ENCODE measurements around the gene STRN4.
"Not testable (repeated sequence)": the region's sequence is repeated elsewhere in the genome, so short reads cannot be mapped to it uniquely, and the experiment has no call there.

The STRN4 gene

GRCh38 chr19:46784262-46785053 is 38.2 kb upstream of the STRN4 start:
- Histone ChIP-seq H3K4me3 (ENCODE audit: low read length) (no peak overlapping the region), H3K9ac (ENCODE audit: low read length) (peak overlapping the region; percentile 86), H3K27me3 (ENCODE audit: control insufficient read depth, insufficient read depth, low read length) (no peaks in the 10 kb centered on the region), H3K9me3 (ENCODE audit: control insufficient read depth, low read length) (no peaks in the 10 kb centered on the region), H3K4me1 (ENCODE audit: control insufficient read depth, insufficient read depth, low read length) (peaks cover 48% of the 10 kb centered on the region), H3K36me3 (ENCODE audit: control insufficient read depth, insufficient read depth, low read length) (peaks cover 7% of the 10 kb centered on the region)

GRCh38 chr19:46783670-46784069 is 37.4 kb upstream of the STRN4 start:
- Histone ChIP-seq H3K9me3 (ENCODE audit: control insufficient read depth, low read length) (no peaks in the 10 kb centered on the region), H3K9ac (ENCODE audit: low read length) (no peak overlapping the region), H3K4me3 (ENCODE audit: low read length) (no peak overlapping the region), H3K27me3 (ENCODE audit: control insufficient read depth, insufficient read depth, low read length) (no peaks in the 10 kb centered on the region), H3K36me3 (ENCODE audit: control insufficient read depth, insufficient read depth, low read length) (peaks cover 7% of the 10 kb centered on the region), H3K4me1 (ENCODE audit: control insufficient read depth, insufficient read depth, low read length) (peaks cover 43% of the 10 kb centered on the region)

- peaks cover 36% of the 10 kb centered on the region for H3K4me1 ChIP-seq (ENCODE audit: control insufficient read depth, insufficient read depth, low read length)
- no peaks in the 10 kb centered on the region for H3K9me3 ChIP-seq (ENCODE audit: control insufficient read depth, low read length)
- no peak overlapping the region for H3K4me3 ChIP-seq (ENCODE audit: low read length)
- peaks cover 7% of the 10 kb centered on the region for H3K36me3 ChIP-seq (ENCODE audit: control insufficient read depth, insufficient read depth, low read length)
- H3K9ac ChIP-seq (ENCODE audit: low read length): no peak overlapping the region
- H3K27me3 ChIP-seq (ENCODE audit: control insufficient read depth, insufficient read depth, low read length): no peaks in the 10 kb centered on the region
Observed at GRCh38 chr19:46782355-46783019, 36.2 kb upstream of the STRN4 start.

GRCh38 chr19:46777956-46778645 is 31.9 kb upstream of the STRN4 start:
- not testable (repeated sequence) for H3K9ac ChIP-seq (ENCODE audit: low read length); H3K27me3 ChIP-seq (ENCODE audit: control insufficient read depth, insufficient read depth, low read length); H3K9me3 ChIP-seq (ENCODE audit: control insufficient read depth, low read length); H3K4me3 ChIP-seq (ENCODE audit: low read length); H3K4me1 ChIP-seq (ENCODE audit: control insufficient read depth, insufficient read depth, low read length)
- peaks cover 18% of the 10 kb centered on the region for H3K36me3 ChIP-seq (ENCODE audit: control insufficient read depth, insufficient read depth, low read length)

- H3K9me3 ChIP-seq (ENCODE audit: control insufficient read depth, low read length): no peaks in the 10 kb centered on the region
- peaks cover 4% of the 10 kb centered on the region for H3K4me1 ChIP-seq (ENCODE audit: control insufficient read depth, insufficient read depth, low read length)
- H3K36me3 ChIP-seq (ENCODE audit: control insufficient read depth, insufficient read depth, low read length): peaks cover 12% of the 10 kb centered on the region
- H3K4me3 ChIP-seq (ENCODE audit: low read length): no peak overlapping the region
- H3K27me3 ChIP-seq (ENCODE audit: control insufficient read depth, insufficient read depth, low read length): no peaks in the 10 kb centered on the region
- no peak overlapping the region for H3K9ac ChIP-seq (ENCODE audit: low read length)
Observed at GRCh38 chr19:46776927-46777911, 31.0 kb upstream of the STRN4 start.

- H3K4me3 ChIP-seq (ENCODE audit: low read length): no peak overlapping the region
- no peaks in the 10 kb centered on the region for H3K9me3 ChIP-seq (ENCODE audit: control insufficient read depth, low read length)
- peaks cover 12% of the 10 kb centered on the region for H3K36me3 ChIP-seq (ENCODE audit: control insufficient read depth, insufficient read depth, low read length)
- H3K9ac ChIP-seq (ENCODE audit: low read length): no peak overlapping the region
- peaks cover 4% of the 10 kb centered on the region for H3K4me1 ChIP-seq (ENCODE audit: control insufficient read depth, insufficient read depth, low read length)
- no peaks in the 10 kb centered on the region for H3K27me3 ChIP-seq (ENCODE audit: control insufficient read depth, insufficient read depth, low read length)
Observed at GRCh38 chr19:46775642-46776258, 29.5 kb upstream of the STRN4 start.

- Histone ChIP-seq H3K9me3 (ENCODE audit: control insufficient read depth, low read length) (no peaks in the 10 kb centered on the region), H3K9ac (ENCODE audit: low read length) (no peak overlapping the region), H3K4me1 (ENCODE audit: control insufficient read depth, insufficient read depth, low read length) (peaks cover 3% of the 10 kb centered on the region), H3K27me3 (ENCODE audit: control insufficient read depth, insufficient read depth, low read length) (no peaks in the 10 kb centered on the region), H3K36me3 (ENCODE audit: control insufficient read depth, insufficient read depth, low read length) (peaks cover 12% of the 10 kb centered on the region), H3K4me3 (ENCODE audit: low read length) (no peak overlapping the region)
Observed at GRCh38 chr19:46773018-46773399, 26.8 kb upstream of the STRN4 start.

GRCh38 chr19:46772170-46773017 is 26.1 kb upstream of the STRN4 start:
- H3K9ac ChIP-seq (ENCODE audit: low read length): no peak overlapping the region

GRCh38 chr19:46768746-46769145 is 22.5 kb upstream of the STRN4 start:
- not testable (repeated sequence) for H3K9ac ChIP-seq (ENCODE audit: low read length); H3K27me3 ChIP-seq (ENCODE audit: control insufficient read depth, insufficient read depth, low read length); H3K4me1 ChIP-seq (ENCODE audit: control insufficient read depth, insufficient read depth, low read length); H3K9me3 ChIP-seq (ENCODE audit: control insufficient read depth, low read length); H3K36me3 ChIP-seq (ENCODE audit: control insufficient read depth, insufficient read depth, low read length); H3K4me3 ChIP-seq (ENCODE audit: low read length)

More at GRCh38 chr19:46772170-46773017, 26.1 kb upstream of the STRN4 start:
- Histone ChIP-seq H3K36me3 (ENCODE audit: control insufficient read depth, insufficient read depth, low read length) (peaks cover 12% of the 10 kb centered on the region), H3K4me1 (ENCODE audit: control insufficient read depth, insufficient read depth, low read length) (no peaks in the 10 kb centered on the region), H3K27me3 (ENCODE audit: control insufficient read depth, insufficient read depth, low read length) (no peaks in the 10 kb centered on the region), H3K4me3 (ENCODE audit: low read length) (no peak overlapping the region), H3K9me3 (ENCODE audit: control insufficient read depth, low read length) (no peaks in the 10 kb centered on the region)

- no peaks in the 10 kb centered on the region for H3K9me3 ChIP-seq (ENCODE audit: control insufficient read depth, low read length)
- no peak overlapping the region for H3K4me3 ChIP-seq (ENCODE audit: low read length)
- H3K4me1 ChIP-seq (ENCODE audit: control insufficient read depth, insufficient read depth, low read length): peaks cover 4% of the 10 kb centered on the region
- H3K36me3 ChIP-seq (ENCODE audit: control insufficient read depth, insufficient read depth, low read length): no peaks in the 10 kb centered on the region
- no peaks in the 10 kb centered on the region for H3K27me3 ChIP-seq (ENCODE audit: control insufficient read depth, insufficient read depth, low read length)
- no peak overlapping the region for H3K9ac ChIP-seq (ENCODE audit: low read length)
Observed at GRCh38 chr19:46766569-46767317, 20.5 kb upstream of the STRN4 start.
